ENCODE measurements around the gene RIPK1.
"Not testable (repeated sequence)": the region's sequence is repeated elsewhere in the genome, so short reads cannot be mapped to it uniquely, and the experiment has no call there.

The RIPK1 gene

GRCh38 chr6:3036861-3037637 lies 31.2 kb upstream of the RIPK1 start:
- no peaks in the 10 kb centered on the region for H3K4me1 Mint-ChIP-seq
- no peak for DNase-seq
- peaks cover 17% of the 10 kb centered on the region for H3K27me3 Mint-ChIP-seq
- H3K27ac Mint-ChIP-seq = peak overlapping the region in 1 of 2 donors; percentile 45
- ATAC-seq = no peak
- H3K9me3 Mint-ChIP-seq = peaks cover 0 to 7% of the 10 kb centered on the region in 2 donors
- H3K4me3 Mint-ChIP-seq = no peak overlapping the region

DNA sequence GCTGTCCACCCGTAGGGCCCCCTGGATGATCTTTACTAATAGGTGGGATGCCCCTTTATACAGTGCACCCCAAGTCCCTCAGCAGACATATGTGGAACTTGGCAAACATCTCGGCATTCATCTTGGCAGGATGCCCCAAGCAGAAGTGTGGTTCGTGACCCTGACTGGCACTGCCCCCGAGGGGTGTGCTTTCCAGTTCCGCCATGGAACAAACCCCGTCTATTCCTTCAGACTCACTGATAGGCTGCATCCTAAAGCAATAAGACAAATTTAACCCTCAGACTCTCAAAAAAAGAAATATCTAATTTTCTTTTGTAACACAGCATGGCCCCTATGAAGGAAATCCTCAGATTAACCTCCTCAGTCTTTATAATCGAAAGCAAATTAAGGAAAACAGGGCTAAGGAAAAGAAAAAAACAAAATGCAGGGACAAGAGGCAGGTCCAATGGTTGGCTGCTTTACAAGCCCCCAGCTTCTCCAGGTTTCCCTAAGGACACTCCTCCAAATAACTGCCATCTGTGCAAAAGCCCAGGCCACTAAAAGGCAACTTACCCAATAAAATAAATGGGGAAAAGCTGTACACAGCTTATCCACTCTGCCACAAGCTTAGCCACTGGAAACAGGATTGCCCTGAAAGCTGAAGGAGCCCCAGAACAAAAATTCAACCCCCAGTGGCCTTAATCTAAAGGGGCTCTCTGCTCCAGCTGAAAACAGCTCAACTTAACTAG lies 30.5 kb upstream of the RIPK1 start:
- Mint-ChIP-seq H3K4me3 (no peak overlapping the region), H3K27ac (peak overlapping the region in 1 of 2 donors; percentile 45), H3K27me3 (peaks cover 17% of the 10 kb centered on the region), H3K4me1 (no peaks in the 10 kb centered on the region), H3K9me3 (peaks cover 0 to 7% of the 10 kb centered on the region in 2 donors)
- ATAC-seq (no peak), DNase-seq (no peak)

DNA sequence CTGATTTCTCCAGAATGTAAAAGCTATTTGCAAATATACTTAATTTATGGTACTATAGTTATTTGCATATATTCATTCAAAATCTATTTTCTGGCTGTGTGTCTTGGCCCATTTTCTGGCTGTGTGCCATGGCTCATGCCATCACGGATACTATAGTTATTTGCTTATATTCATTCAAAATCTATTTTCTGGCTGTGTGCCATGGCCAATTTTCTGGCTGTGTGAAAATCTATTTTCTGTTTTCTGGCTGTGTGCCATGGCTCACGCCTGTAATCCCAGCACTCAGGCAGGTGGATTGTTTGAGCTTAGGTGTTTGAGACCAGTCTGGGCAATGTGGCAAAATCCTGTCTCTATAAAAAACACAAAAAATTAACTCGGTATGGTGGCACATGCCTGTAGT lies 28.9 kb upstream of the RIPK1 start:
- Mint-ChIP-seq H3K9me3 (peaks cover 0 to 7% of the 10 kb centered on the region in 2 donors), H3K4me1 (no peaks in the 10 kb centered on the region), H3K27me3 (peaks cover 17% of the 10 kb centered on the region), H3K4me3 (no peak overlapping the region), H3K27ac (no peak overlapping the region)
- ATAC-seq = no peak
- DNase-seq = no peak

GRCh38 chr6:3041147-3041546 lies 27.1 kb upstream of the RIPK1 start:
- Mint-ChIP-seq H3K4me1 (peaks cover under 1% of the 10 kb centered on the region), H3K9me3 (no peaks in the 10 kb centered on the region), H3K27me3 (peaks cover 11% of the 10 kb centered on the region), H3K4me3 (no peak overlapping the region), H3K27ac (no peak overlapping the region)
- ATAC-seq (no peak), DNase-seq (no peak)

DNA sequence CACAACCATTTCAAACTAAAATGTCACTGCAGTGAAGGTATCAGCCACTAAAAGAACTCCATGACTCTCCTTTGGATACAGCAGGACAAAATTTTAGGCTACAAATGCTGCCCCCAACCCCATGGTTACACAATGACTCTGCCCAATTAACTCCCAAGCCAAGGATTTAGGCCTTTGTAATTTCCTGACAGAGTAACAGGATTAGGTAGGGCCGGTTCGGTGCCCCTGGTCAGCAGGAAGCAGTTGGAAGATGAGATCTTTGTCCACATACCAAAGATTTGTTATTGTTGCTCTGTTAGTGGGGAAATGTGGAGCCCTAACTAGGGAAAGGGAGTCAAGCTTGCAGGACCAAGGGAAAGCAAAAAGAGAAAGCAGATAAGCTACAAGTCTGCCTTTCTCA lies 26.7 kb upstream of the RIPK1 start:
- ATAC-seq = no peak
- peaks cover 5% of the 10 kb centered on the region for H3K4me1 Mint-ChIP-seq
- no peak overlapping the region for H3K27ac Mint-ChIP-seq
- no peaks in the 10 kb centered on the region for H3K9me3 Mint-ChIP-seq
- DNase-seq = no peak
- H3K4me3 Mint-ChIP-seq = no peak overlapping the region
- H3K27me3 Mint-ChIP-seq = peaks cover 11% of the 10 kb centered on the region

DNA sequence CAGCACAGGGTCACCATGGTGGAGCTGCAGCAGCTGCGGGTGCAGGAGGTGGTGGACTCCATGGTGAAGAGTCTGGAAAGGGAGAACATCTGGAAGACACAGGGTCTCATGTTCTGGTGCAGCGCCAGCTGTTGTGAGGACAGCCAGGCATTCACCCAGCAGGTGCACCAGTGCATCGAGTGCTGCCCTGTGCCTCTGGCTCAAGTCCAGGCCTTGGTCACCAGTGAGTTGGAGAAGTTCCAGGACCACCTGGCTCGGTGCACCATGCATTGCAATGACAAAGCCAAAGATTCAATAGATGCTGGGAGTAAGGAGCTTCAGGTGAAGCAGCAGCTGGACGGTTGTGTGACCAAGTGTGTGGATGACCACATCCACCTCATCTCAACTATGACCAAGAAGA lies 22.9 kb upstream of the RIPK1 start:
- Mint-ChIP-seq H3K4me3 (no peak overlapping the region), H3K27me3 (no peaks in the 10 kb centered on the region), H3K9me3 (no peaks in the 10 kb centered on the region), H3K4me1 (peaks cover 5% of the 10 kb centered on the region), H3K27ac (no peak overlapping the region)
- ATAC-seq (no peak), DNase-seq (no peak)

- DNase-seq (no peak), ATAC-seq (no peak)
- Mint-ChIP-seq H3K9me3 (no peaks in the 10 kb centered on the region), H3K4me3 (no peak overlapping the region), H3K27ac (no peak overlapping the region), H3K4me1 (peaks cover 5% of the 10 kb centered on the region), H3K27me3 (no peaks in the 10 kb centered on the region)
Observed at GRCh38 chr6:3045777-3046176, 22.5 kb upstream of the RIPK1 start.

DNA sequence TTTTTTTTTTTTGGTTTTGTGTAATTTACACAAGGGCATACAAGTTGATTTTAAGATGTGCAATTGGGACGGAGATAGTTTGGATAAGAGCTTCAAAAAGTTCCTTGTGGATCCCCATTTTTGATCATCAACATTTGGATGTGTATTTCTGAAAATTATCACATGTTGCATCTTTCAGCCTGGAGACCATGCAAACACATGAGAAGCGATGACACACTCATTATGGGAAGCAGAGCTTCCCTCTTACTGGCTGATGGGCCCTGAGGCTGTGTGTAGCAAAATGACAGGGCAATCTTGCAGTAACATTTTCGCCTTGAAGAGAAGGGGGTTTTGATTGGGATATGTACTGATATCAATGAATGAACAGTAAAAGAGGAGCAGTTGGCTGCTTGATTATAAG lies 22.0 kb upstream of the RIPK1 start:
- Mint-ChIP-seq H3K27me3 (no peaks in the 10 kb centered on the region), H3K4me3 (no peak overlapping the region), H3K27ac (no peak overlapping the region), H3K4me1 (peaks cover 5% of the 10 kb centered on the region), H3K9me3 (no peaks in the 10 kb centered on the region)
- no peak for ATAC-seq
- no peak for DNase-seq

- not testable (repeated sequence) for H3K27me3 Mint-ChIP-seq, ATAC-seq, H3K4me3 Mint-ChIP-seq, H3K9me3 Mint-ChIP-seq, DNase-seq, H3K27ac Mint-ChIP-seq
- peaks cover 13% of the 10 kb centered on the region for H3K4me1 Mint-ChIP-seq
Observed at GRCh38 chr6:3048009-3048408, 20.3 kb upstream of the RIPK1 start.

GRCh38 chr6:3052481-3053230 lies 15.6 kb upstream of the RIPK1 start:
- no peaks in the 10 kb centered on the region for H3K9me3 Mint-ChIP-seq
- no peak overlapping the region for H3K27ac Mint-ChIP-seq
- DNase-seq (no peak), ATAC-seq (no peak)
- H3K4me1 Mint-ChIP-seq = peaks cover 36% of the 10 kb centered on the region
- H3K4me3 Mint-ChIP-seq = peak overlapping the region; percentile 82
- H3K27me3 Mint-ChIP-seq = no peaks in the 10 kb centered on the region

- H3K4me1 Mint-ChIP-seq = peaks cover 36% of the 10 kb centered on the region
- no peaks in the 10 kb centered on the region for H3K27me3 Mint-ChIP-seq
- DNase-seq (no peak), ATAC-seq (no peak)
- peak overlapping the region; percentile 82 for H3K4me3 Mint-ChIP-seq
- H3K9me3 Mint-ChIP-seq = no peaks in the 10 kb centered on the region
- H3K27ac Mint-ChIP-seq = no peak overlapping the region
Observed at GRCh38 chr6:3053231-3053508, 15.1 kb upstream of the RIPK1 start.

GRCh38 chr6:3054229-3055157 lies 13.8 kb upstream of the RIPK1 start:
- peak overlapping the region; percentile 82 for H3K4me3 Mint-ChIP-seq
- H3K27ac Mint-ChIP-seq, DNase-seq: not testable (repeated sequence)

DNA sequence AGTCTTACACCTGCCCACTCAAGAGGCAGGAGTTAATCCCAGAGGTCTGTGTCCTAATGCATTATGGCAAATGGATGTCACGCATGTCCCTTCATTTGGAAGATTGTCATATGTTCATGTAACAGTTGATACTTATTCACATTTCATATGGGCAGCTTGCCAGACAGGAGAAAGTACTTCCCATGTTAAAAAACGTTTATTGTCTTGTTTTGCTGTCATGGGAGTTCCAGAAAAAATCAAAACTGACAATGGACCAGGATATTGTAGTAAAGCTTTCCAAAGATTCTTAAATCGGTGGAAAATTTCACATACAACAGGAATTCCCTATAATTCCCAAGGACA lies 13.2 kb upstream of the RIPK1 start:
- not testable (repeated sequence) for H3K4me3 Mint-ChIP-seq, H3K27me3 Mint-ChIP-seq, H3K9me3 Mint-ChIP-seq, DNase-seq, ATAC-seq, H3K27ac Mint-ChIP-seq
- H3K4me1 Mint-ChIP-seq = peaks cover 46% of the 10 kb centered on the region

More at GRCh38 chr6:3054229-3055157, 13.8 kb upstream of the RIPK1 start:
- H3K9me3 Mint-ChIP-seq, H3K27me3 Mint-ChIP-seq: not testable (repeated sequence)
- ATAC-seq = peak; percentile 1
- peaks cover 46% of the 10 kb centered on the region for H3K4me1 Mint-ChIP-seq

DNA sequence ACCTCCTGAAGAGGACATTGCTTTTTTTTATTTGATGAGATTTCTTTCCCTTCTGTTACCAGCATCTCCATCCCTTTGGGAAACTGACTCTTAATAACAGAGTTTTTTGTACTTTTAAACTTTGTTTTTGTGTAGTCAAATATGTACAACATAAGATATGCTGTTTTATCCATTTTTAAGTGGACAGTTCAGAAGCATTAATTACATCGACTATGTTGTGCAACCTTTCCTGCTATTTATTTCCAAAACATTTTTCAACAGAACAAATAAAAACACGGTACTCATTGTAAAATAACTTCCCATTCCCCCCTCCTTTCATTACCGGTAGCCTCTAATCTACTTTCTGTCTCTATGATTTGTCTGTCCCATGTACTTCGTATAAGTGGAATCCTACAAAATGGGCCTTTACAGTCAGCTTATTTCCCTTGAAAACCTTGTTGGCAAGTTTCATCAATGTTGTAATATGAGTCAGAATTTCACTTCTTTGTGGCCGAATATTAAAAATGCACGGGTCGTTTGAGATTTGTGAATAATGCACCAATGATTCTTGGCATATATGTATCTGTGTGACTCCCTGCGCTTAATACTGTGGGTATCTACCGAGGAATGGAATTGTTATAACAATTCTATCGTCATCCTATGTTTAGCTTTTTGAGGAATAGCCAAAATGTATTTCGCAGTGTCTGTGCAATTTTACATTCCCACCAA lies 11.1 kb upstream of the RIPK1 start:
- Mint-ChIP-seq H3K9me3 (no peaks in the 10 kb centered on the region), H3K27ac (no peak overlapping the region), H3K4me3 (no peak overlapping the region), H3K4me1 (peaks cover 50% of the 10 kb centered on the region), H3K27me3 (no peaks in the 10 kb centered on the region)
- DNase-seq = no peak
- ATAC-seq = no peak

DNA sequence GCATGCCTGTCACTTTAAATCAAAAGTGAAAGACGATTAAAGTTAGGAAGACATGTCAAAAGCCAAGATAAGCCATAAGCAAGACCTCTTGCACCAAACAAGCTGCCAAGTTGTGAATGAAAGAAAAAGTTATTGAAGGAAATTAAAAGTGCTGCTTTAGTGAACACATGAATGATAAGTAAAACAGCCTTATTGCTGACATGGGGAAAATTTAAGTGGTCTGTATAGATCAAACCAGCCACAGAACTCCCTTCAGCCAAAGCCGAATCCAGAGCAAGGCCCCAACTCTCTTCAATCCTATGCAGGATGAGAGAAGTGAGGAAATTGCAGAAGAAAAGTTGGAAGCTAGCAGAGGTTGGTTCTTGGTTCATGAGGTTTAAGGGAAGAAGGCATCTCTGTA lies 9.3 kb upstream of the RIPK1 start:
- Mint-ChIP-seq H3K27me3 (no peaks in the 10 kb centered on the region), H3K4me1 (peaks cover 33% of the 10 kb centered on the region), H3K27ac (peak overlapping the region in 1 of 2 donors; percentile 45), H3K4me3 (peak overlapping the region in 1 of 2 donors; percentile 5), H3K9me3 (no peaks in the 10 kb centered on the region)
- DNase-seq = no peak
- no peak for ATAC-seq

All from stimulated activated naive CD8-positive, alpha-beta T cell treated with anti-CD3 and anti-CD28 coated beads, Interleukin-15, amount 100 ng/mL, for 72 hours (primary cell).